Ishikawa (cell line): ENCODE results near the gene KPNA3.

Experiments
- CEBPB ChIP-seq: IDR thresholded peaks from 2 replicates; pipeline ENCODE4 v1.6.1; 2012
- CREB1 ChIP-seq: IDR thresholded peaks from 2 replicates; pipeline ENCODE4 v1.6.1; 2012; ENCODE audit warnings: low read depth
- EGR1 ChIP-seq: IDR thresholded peaks from 2 replicates; pipeline ENCODE4 v1.6.1; 2012
- EP300 ChIP-seq: IDR thresholded peaks from 2 replicates; pipeline ENCODE4 v1.6.1; 2012; ENCODE audit warnings: borderline replicate concordance
- FOXM1 ChIP-seq: IDR thresholded peaks from 2 replicates; pipeline ENCODE4 v1.6.1; 2012; ENCODE audit warnings: low read depth, borderline replicate concordance
- NFIC ChIP-seq: IDR thresholded peaks from 2 replicates; pipeline ENCODE4 v1.6.1; 2012
- RAD21 ChIP-seq: IDR thresholded peaks from 2 replicates; pipeline ENCODE4 v1.6.1; 2012; ENCODE audit warnings: low read depth
- TCF12 ChIP-seq: IDR thresholded peaks from 2 replicates; pipeline ENCODE4 v1.6.1; 2012; ENCODE audit warnings: low read depth
- TEAD4 ChIP-seq: IDR thresholded peaks from 2 replicates; pipeline ENCODE4 v1.6.1; 2012
- USF1 ChIP-seq: IDR thresholded peaks from 2 replicates; pipeline ENCODE4 v1.6.1; 2012
- YY1 ChIP-seq: IDR thresholded peaks from 2 replicates; pipeline ENCODE4 v1.6.1; 2012; ENCODE audit warnings: low read depth
- ZBTB7A ChIP-seq: IDR thresholded peaks from 2 replicates; pipeline ENCODE4 v1.6.1; 2012; ENCODE audit warnings: low read depth
- TF ChIP-seq, protein P1 (sequence below): IDR thresholded peaks from 2 replicates; pipeline ENCODE4 v1.6.1; 2012
- TF ChIP-seq, protein P2 (sequence below): IDR thresholded peaks from 2 replicates; pipeline ENCODE4 v1.6.1; 2012; ENCODE audit warnings: low read depth, mild to moderate bottlenecking

KPNA3 gene

GRCh38 chr13:49654011-49654410 lies 138.5 kb downstream of the KPNA3 start:
- TF ChIP-seq NFIC (no peak), TCF12 (no peak), EP300 (no peak), YY1 (no peak), ZBTB7A (no peak), USF1 (no peak), EGR1 (no peak), CEBPB (no peak)
- TF ChIP-seq, protein P1, sequence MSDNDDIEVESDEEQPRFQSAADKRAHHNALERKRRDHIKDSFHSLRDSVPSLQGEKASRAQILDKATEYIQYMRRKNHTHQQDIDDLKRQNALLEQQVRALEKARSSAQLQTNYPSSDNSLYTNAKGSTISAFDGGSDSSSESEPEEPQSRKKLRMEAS = no peak

DNA sequence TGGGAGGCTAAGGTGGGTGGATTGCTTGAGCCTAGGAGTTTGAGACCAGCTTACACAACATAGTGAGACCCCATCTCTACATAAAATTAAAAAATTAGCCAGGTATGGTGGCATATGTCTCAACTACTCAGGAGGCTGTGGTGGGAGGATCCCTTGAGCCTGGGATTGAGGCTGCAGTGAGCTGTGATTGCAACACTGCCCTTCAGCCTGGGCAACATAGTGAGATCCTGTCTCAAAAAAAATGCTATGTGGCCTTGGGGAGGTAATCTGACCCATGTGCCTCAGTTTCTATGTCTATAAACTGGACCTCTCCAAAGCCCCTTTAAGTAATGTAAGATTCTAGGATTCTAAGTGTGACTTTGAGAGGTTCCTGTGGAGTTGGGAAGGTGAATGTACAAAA lies 139.0 kb downstream of the KPNA3 start:
- no peak for TF ChIP-seq FOXM1

DNA sequence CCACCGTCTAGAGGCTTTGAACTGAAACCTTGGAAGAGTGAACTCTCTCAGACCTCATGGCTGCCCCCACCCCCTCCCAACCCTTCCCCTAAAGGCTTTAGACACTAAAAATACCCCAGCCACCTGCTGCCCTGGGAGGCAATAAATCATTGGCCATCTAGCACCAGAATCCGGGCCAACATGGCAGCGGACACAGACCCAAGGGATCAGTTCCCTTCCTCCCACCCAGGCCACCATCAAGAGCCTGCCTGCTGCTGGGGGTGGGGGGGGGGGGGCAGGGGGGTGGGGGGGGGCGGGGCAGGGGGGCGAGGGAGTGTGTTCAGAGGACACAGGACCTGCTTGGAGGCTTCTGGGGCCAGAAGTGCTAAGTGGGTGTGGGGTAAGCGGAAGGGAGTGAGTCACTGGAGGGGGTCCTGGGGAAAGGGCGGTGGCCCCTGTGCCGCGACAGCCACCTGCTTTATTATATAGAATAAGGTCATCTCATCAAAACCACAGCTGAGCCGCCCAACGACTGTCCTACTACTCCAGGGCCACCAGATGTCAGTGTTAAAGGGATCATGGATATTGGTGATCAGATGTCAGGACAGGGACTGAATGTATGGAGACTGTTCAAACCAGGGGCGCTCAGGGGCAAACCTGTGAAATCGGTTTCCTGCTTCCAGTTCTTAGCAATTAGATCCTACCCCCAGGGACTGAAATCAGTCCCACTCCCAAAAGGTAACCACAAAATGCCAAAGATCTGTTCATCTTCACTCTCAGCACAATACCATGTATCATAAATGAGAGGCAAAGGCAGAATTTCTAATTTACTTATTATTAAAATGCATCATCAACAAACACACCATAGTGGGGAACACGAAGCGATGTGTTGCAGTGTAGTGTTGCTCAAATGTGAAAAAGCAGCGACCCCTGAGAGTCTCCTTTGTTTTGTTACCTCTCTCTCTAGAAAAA lies 139.9 kb downstream of the KPNA3 start:
- TF ChIP-seq EGR1 = no peak
- no peak for TF ChIP-seq CEBPB
- TF ChIP-seq RAD21 = peak; percentile 60
- no peak for TF ChIP-seq EP300

GRCh38 chr13:49651570-49652354 lies 140.7 kb downstream of the KPNA3 start:
- no peak for TF ChIP-seq YY1
- TF ChIP-seq, protein P2, sequence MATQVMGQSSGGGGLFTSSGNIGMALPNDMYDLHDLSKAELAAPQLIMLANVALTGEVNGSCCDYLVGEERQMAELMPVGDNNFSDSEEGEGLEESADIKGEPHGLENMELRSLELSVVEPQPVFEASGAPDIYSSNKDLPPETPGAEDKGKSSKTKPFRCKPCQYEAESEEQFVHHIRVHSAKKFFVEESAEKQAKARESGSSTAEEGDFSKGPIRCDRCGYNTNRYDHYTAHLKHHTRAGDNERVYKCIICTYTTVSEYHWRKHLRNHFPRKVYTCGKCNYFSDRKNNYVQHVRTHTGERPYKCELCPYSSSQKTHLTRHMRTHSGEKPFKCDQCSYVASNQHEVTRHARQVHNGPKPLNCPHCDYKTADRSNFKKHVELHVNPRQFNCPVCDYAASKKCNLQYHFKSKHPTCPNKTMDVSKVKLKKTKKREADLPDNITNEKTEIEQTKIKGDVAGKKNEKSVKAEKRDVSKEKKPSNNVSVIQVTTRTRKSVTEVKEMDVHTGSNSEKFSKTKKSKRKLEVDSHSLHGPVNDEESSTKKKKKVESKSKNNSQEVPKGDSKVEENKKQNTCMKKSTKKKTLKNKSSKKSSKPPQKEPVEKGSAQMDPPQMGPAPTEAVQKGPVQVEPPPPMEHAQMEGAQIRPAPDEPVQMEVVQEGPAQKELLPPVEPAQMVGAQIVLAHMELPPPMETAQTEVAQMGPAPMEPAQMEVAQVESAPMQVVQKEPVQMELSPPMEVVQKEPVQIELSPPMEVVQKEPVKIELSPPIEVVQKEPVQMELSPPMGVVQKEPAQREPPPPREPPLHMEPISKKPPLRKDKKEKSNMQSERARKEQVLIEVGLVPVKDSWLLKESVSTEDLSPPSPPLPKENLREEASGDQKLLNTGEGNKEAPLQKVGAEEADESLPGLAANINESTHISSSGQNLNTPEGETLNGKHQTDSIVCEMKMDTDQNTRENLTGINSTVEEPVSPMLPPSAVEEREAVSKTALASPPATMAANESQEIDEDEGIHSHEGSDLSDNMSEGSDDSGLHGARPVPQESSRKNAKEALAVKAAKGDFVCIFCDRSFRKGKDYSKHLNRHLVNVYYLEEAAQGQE = peak; percentile 36; the same call in 1 of the 2 replicates

DNA sequence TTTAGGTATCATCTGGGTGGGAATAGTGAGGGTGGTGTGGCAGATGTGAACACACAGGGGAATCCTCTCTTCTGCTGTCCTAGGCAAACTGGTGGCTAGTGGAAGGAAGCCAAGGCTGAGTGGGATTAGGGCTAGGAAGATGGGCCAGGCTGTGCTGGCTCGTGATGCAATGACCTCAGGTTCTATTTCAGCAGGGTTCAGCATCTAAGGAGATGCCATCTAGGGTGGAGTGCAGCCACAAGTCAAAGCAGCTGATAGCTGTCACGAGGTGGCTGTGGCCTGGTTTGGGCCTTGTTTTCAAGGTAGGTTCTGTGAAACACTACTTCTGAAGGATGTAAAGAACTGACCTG lies 142.5 kb downstream of the KPNA3 start:
- no peak for TF ChIP-seq TCF12
- no peak for TF ChIP-seq CREB1
- no peak for TF ChIP-seq ZBTB7A
- TF ChIP-seq NFIC = no peak
- no peak for TF ChIP-seq TEAD4
